Dermis blood vessel endothelial cell (primary cell): ENCODE results near the gene IMMP2L. TPM values are rescaled to one million over a fixed set of nuclear protein-coding genes. Genes with fewer than 3 reads are reported as not detected.

Experiments used
- DNase-seq: peaks from one replicate; pipeline ENCODE4 v3.0.0; 2010
- total RNA-seq: library from RNA; depleted of rRNA; stranded (reverse); fragments of >200 nt; gene quantifications from 2 replicates; pipeline ENCODE4 v1.2.3, GENCODE V29; 2014

The IMMP2L gene
- total RNA-seq, 1 donor from 2014 or later, result 8.8 TPM

- DNase-seq, result no peak
Observed at GRCh38 chr7:110780712-110781111, 781.6 kb downstream of the IMMP2L start.

GRCh38 chr7:110779339-110779738 lies 783.0 kb downstream of the IMMP2L start:
- no peak for DNase-seq

- DNase-seq, result no peak
Observed at GRCh38 chr7:110775046-110775445, 787.2 kb downstream of the IMMP2L start.

GRCh38 chr7:110774071-110774470 lies 788.2 kb downstream of the IMMP2L start:
- no peak for DNase-seq

- DNase-seq, result no peak
Observed at GRCh38 chr7:110772615-110773014, 789.7 kb downstream of the IMMP2L start.

- no peak for DNase-seq
Observed at GRCh38 chr7:110771717-110772116, 790.6 kb downstream of the IMMP2L start.

- no peak for DNase-seq
Observed at GRCh38 chr7:110767550-110768110, 794.7 kb downstream of the IMMP2L start.

GRCh38 chr7:110766864-110767263 lies 795.4 kb downstream of the IMMP2L start:
- DNase-seq, result no peak

GRCh38 chr7:110764852-110765251 lies 797.4 kb downstream of the IMMP2L start:
- no peak for DNase-seq

- no peak for DNase-seq
Observed at GRCh38 chr7:110762546-110763225, 799.6 kb downstream of the IMMP2L start.

- no peak for DNase-seq
Observed at GRCh38 chr7:110760341-110760740, 802.0 kb downstream of the IMMP2L start.

- DNase-seq, result no peak
Observed at GRCh38 chr7:110759069-110759468, 803.2 kb downstream of the IMMP2L start.

GRCh38 chr7:110754649-110755048 lies 807.6 kb downstream of the IMMP2L start:
- no peak for DNase-seq

GRCh38 chr7:110750931-110751605 lies 811.2 kb downstream of the IMMP2L start:
- DNase-seq, result no peak

- no peak for DNase-seq
Observed at GRCh38 chr7:110733221-110733620, 829.1 kb downstream of the IMMP2L start.

- no peak for DNase-seq
Observed at GRCh38 chr7:110724811-110725210, 837.5 kb downstream of the IMMP2L start.

- no peak for DNase-seq
Observed at GRCh38 chr7:110721395-110721794, 840.9 kb downstream of the IMMP2L start.

GRCh38 chr7:110720626-110721025 lies 841.7 kb downstream of the IMMP2L start:
- no peak for DNase-seq

- no peak for DNase-seq
Observed at GRCh38 chr7:110719741-110720140, 842.6 kb downstream of the IMMP2L start.

- DNase-seq, result no peak
Observed at GRCh38 chr7:110718503-110719205, 843.6 kb downstream of the IMMP2L start.

- no peak for DNase-seq
Observed at GRCh38 chr7:110704225-110704624, 858.1 kb downstream of the IMMP2L start.

GRCh38 chr7:110698576-110698975 lies 863.7 kb downstream of the IMMP2L start:
- no peak for DNase-seq

GRCh38 chr7:110693344-110693743 lies 868.9 kb downstream of the IMMP2L start:
- DNase-seq, result no peak
